H1 (cell line): Measurements from ENCODE around the gene IFIT1. TPM values are rescaled to one million over a fixed set of nuclear protein-coding genes. Genes with fewer than 3 reads are reported as not detected.

Source experiments
- CTCF ChIA-PET: fragments of 300-600 bp; sonication (Branson Sonifier 250); formaldehyde crosslinking; loops from one replicate; lab custom pipeline; 2021; ENCODE audit not compliant: partially characterized antibody; lab: Charles Lee
- POLR2A ChIA-PET: fragments of 300-600 bp; sonication (Branson Sonifier 250); formaldehyde crosslinking; loops from one replicate; lab custom pipeline; 2021; ENCODE audit warnings: inconsistent platforms; ENCODE audit not compliant: partially characterized antibody; lab: Charles Lee
- DNase-seq, 2 experiments: peaks; one replicate each; pipeline versions ENCODE4 v3.0.0 to v3.0.0-alpha.2; 2010 to 2022; ENCODE audit warnings: low spot score in 2 of 2, low read depth in 1 of 2, mixed read lengths in 1 of 2
- FAIRE-seq: peaks from 2 replicates; lab custom pipeline; 2011; peaks lifted over from hg19 to GRCh38; lab: Jason Lieb, UNC
- H2AFZ ChIP-seq: 2 replicates; pipeline ENCODE4 v1.8.1; 2012; ENCODE audit warnings: low read length, inconsistent platforms
- H2AK5ac ChIP-seq: 2 replicates; pipeline ENCODE4 v1.6.1; 2013; ENCODE audit warnings: low read depth, low read length
- H2BK120ac ChIP-seq: replicated peaks from 2 replicates; pipeline ENCODE3; 2013; ENCODE audit warnings: low read depth, low read length, inconsistent platforms
- H2BK12ac ChIP-seq: 2 replicates; pipeline ENCODE4 v1.6.1; 2013; ENCODE audit warnings: low read depth, low read length
- H2BK15ac ChIP-seq: 2 replicates; pipeline ENCODE4 v1.6.1; 2013; ENCODE audit warnings: low read length
- H2BK20ac ChIP-seq: 2 replicates; pipeline ENCODE4 v1.6.1; 2013; ENCODE audit warnings: low read length
- H2BK5ac ChIP-seq: 2 replicates; pipeline ENCODE4 v1.6.1; 2013; ENCODE audit warnings: low read depth, low read length
- H3K14ac ChIP-seq: 2 replicates; pipeline ENCODE4 v1.6.1; 2013; ENCODE audit warnings: inconsistent platforms; ENCODE audit not compliant: insufficient read length
- H3K18ac ChIP-seq: 2 replicates; pipeline ENCODE4 v1.6.1; 2013; ENCODE audit warnings: low read length; ENCODE audit errors: extremely low read depth
- H3K23ac ChIP-seq: 2 replicates; pipeline ENCODE4 v1.6.1; 2013; ENCODE audit warnings: inconsistent platforms; ENCODE audit not compliant: insufficient read length
- H3K23me2 ChIP-seq: 2 replicates; pipeline ENCODE4 v1.6.1; 2013; ENCODE audit warnings: low read depth, low read length
- H3K27ac ChIP-seq: 2 replicates; pipeline ENCODE4 v1.6.1; 2011; ENCODE audit warnings: low read depth, low read length, inconsistent platforms
- H3K27me3 ChIP-seq, 4 experiments: replicated peaks in 1 of 4; 1 replicate in 1 of 4; 2 replicates in 3 of 4; pipeline versions ENCODE4 v1.6.1 to v1.8.1; 2011 to 2013; ENCODE audit warnings: low read length in 3 of 4, mild to moderate bottlenecking in 3 of 4, inconsistent platforms in 2 of 4, mixed read lengths in 2 of 4, moderate library complexity in 1 of 4; ENCODE audit not compliant: control insufficient read depth in 3 of 4, insufficient read depth in 3 of 4; ENCODE audit errors: extremely low read depth in 1 of 4
- H3K36me3 ChIP-seq, 4 experiments: 2 replicates each; pipeline versions ENCODE4 v1.6.1 to v1.8.1; 2011 to 2013; ENCODE audit warnings: mild to moderate bottlenecking in 4 of 4, low read length in 3 of 4, moderate library complexity in 2 of 4, control low read depth in 1 of 4, inconsistent platforms in 1 of 4; ENCODE audit not compliant: insufficient read depth in 4 of 4, control insufficient read depth in 2 of 4
- H3K4ac ChIP-seq: replicated peaks from 2 replicates; pipeline ENCODE3; 2013; ENCODE audit warnings: low read length, low read depth, mixed read lengths, inconsistent platforms; ENCODE audit not compliant: insufficient read length
- H3K4me1 ChIP-seq, 4 experiments: replicated peaks in 1 of 4; 1 replicate in 1 of 4; 2 replicates in 3 of 4; pipeline versions ENCODE4 v1.6.1 to v1.8.1; 2011 to 2013; ENCODE audit warnings: low read length in 3 of 4, inconsistent platforms in 2 of 4, mixed read lengths in 1 of 4; ENCODE audit not compliant: insufficient read depth in 4 of 4, control insufficient read depth in 3 of 4
- H3K4me2 ChIP-seq, 2 experiments: 2 replicates each; pipeline versions ENCODE4 v1.6.1 to v1.8.1; 2011 to 2013; ENCODE audit warnings: low read depth in 2 of 2, low read length in 2 of 2, control low read depth in 1 of 2, inconsistent platforms in 1 of 2, mild to moderate bottlenecking in 1 of 2; ENCODE audit not compliant: insufficient read depth in 1 of 2
- H3K4me3 ChIP-seq, 4 experiments: fragments of 200-600, 300-600 bp in 1 of 4; sonication (generic), shearing (Covaris generic), sonication (Bioruptor Twin) in 1 of 4; 2 replicates each; pipeline versions ENCODE4 v1.5.1 to v1.8.1; 2011 to 2016; ENCODE audit warnings: low read length in 4 of 4, low read depth in 3 of 4, control low read depth in 2 of 4, inconsistent platforms in 2 of 4, mild to moderate bottlenecking in 2 of 4, mixed read lengths in 1 of 4, moderate library complexity in 1 of 4; ENCODE audit not compliant: insufficient read depth in 2 of 4; ENCODE audit errors: extremely low read depth in 1 of 4
- H3K56ac ChIP-seq: replicated peaks from 2 replicates; pipeline ENCODE3; 2013; ENCODE audit warnings: low read depth, mild to moderate bottlenecking, mixed read lengths, low read length, inconsistent platforms; ENCODE audit not compliant: insufficient read length
- H3K79me1 ChIP-seq: 2 replicates; pipeline ENCODE4 v1.6.1; 2013; ENCODE audit warnings: low read depth, low read length, control low read depth
- H3K79me2 ChIP-seq, 2 experiments: 2 replicates each; pipeline versions ENCODE4 v1.6.1 to v1.8.1; 2012 to 2013; ENCODE audit warnings: low read length in 2 of 2, mild to moderate bottlenecking in 2 of 2, inconsistent platforms in 1 of 2; ENCODE audit not compliant: insufficient read depth in 2 of 2, control insufficient read depth in 1 of 2
- H3K9ac ChIP-seq, 4 experiments: replicated peaks in 1 of 4; 1 replicate in 1 of 4; 2 replicates in 3 of 4; pipeline versions ENCODE4 v1.6.1 to v1.8.1; 2011 to 2013; ENCODE audit warnings: low read depth in 3 of 4, low read length in 3 of 4, control low read depth in 2 of 4, mild to moderate bottlenecking in 2 of 4, moderate library complexity in 2 of 4, inconsistent platforms in 1 of 4; ENCODE audit errors: extremely low read depth in 1 of 4
- H3K9me3 ChIP-seq, 2 experiments: 2 replicates each; pipeline versions ENCODE4 v1.6.1 to v1.8.1; 2012 to 2013; ENCODE audit warnings: mild to moderate bottlenecking in 2 of 2, moderate library complexity in 2 of 2, control low read depth in 1 of 2, inconsistent platforms in 1 of 2, low read depth in 1 of 2, low read length in 1 of 2, mixed read lengths in 1 of 2; ENCODE audit not compliant: insufficient read depth in 2 of 2
- H4K20me1 ChIP-seq, 2 experiments: replicated peaks in 1 of 2; 2 replicates each; pipeline versions ENCODE3 to v1.8.1; 2011 to 2013; ENCODE audit warnings: inconsistent platforms in 2 of 2, low read length in 2 of 2, mild to moderate bottlenecking in 1 of 2; ENCODE audit not compliant: insufficient read depth in 2 of 2, control insufficient read depth in 1 of 2
- H4K5ac ChIP-seq: 2 replicates; pipeline ENCODE4 v1.6.1; 2013; ENCODE audit warnings: low read length, low read depth, mixed read lengths, inconsistent platforms; ENCODE audit not compliant: insufficient read length
- H4K8ac ChIP-seq: 2 replicates; pipeline ENCODE4 v1.8.0; 2013; ENCODE audit warnings: mild to moderate bottlenecking, moderate library complexity, low read length, inconsistent platforms; ENCODE audit not compliant: insufficient read depth; ENCODE audit errors: extremely low read depth
- H4K91ac ChIP-seq: replicated peaks from 2 replicates; pipeline ENCODE3; 2013; ENCODE audit warnings: low read length, mixed read lengths, inconsistent platforms; ENCODE audit not compliant: insufficient read length
- CBX5 ChIP-seq: fragments of 300-800, 300-1000 bp; sonication (generic); IDR thresholded peaks from 2 replicates; pipeline ENCODE4 v1.7.1; 2016; ENCODE audit warnings: antibody characterized with exemption, low read length, low read depth
- HDAC2 ChIP-seq, 2 experiments: fragments of 300-600 bp in 1 of 2; sonication (generic) in 1 of 2; IDR thresholded peaks; 2 replicates each; pipeline ENCODE4 v1.6.1; 2011 to 2012; ENCODE audit warnings: low read depth in 2 of 2, low read length in 2 of 2, mild to moderate bottlenecking in 2 of 2, moderate library complexity in 2 of 2, borderline replicate concordance in 1 of 2, inconsistent platforms in 1 of 2
- JUN ChIP-seq: IDR thresholded peaks from 2 replicates; pipeline ENCODE4 v1.6.1; 2011; ENCODE audit warnings: low read depth, mild to moderate bottlenecking, improper control_type of control experiment, low read length
- KDM5A ChIP-seq: fragments of 200-600 bp; IDR thresholded peaks from 2 replicates; pipeline ENCODE4 v1.7.1; 2012; ENCODE audit warnings: mild to moderate bottlenecking, low read length, inconsistent platforms, mixed read lengths
- RNF2 ChIP-seq: fragments of 200-900, 300-1000 bp; sonication (generic); IDR thresholded peaks from 2 replicates; pipeline ENCODE4 v1.7.1; 2016; ENCODE audit warnings: borderline replicate concordance, low read depth, mild to moderate bottlenecking, antibody characterized with exemption, low read length; ENCODE audit not compliant: poor library complexity, severe bottlenecking; ENCODE audit errors: missing control alignments
- RXRA ChIP-seq: IDR thresholded peaks from 2 replicates; pipeline ENCODE4 v1.6.1; 2011; ENCODE audit warnings: low read depth, mild to moderate bottlenecking, low read length, moderate library complexity; ENCODE audit not compliant: insufficient read depth
- SIN3A ChIP-seq, 2 experiments: IDR thresholded peaks in 1 of 2; conservative IDR thresholded peaks in 1 of 2; 2 replicates each; pipeline ENCODE4 v1.6.1; 2011 to 2012; ENCODE audit warnings: low read length in 2 of 2, improper control_type of control experiment in 1 of 2, low read depth in 1 of 2, mild to moderate bottlenecking in 1 of 2
- SUZ12 ChIP-seq: fragments of 200-600 bp; sonication (generic); IDR thresholded peaks from 2 replicates; pipeline ENCODE4 v1.6.1; 2012; ENCODE audit warnings: mild to moderate bottlenecking, inconsistent platforms, low read length, moderate library complexity, mixed read lengths
- TCF12 ChIP-seq: IDR thresholded peaks from 2 replicates; pipeline ENCODE4 v1.6.1; 2011; ENCODE audit warnings: low read depth, mild to moderate bottlenecking, low read length
- TEAD4 ChIP-seq: IDR thresholded peaks from 2 replicates; pipeline ENCODE4 v1.6.1; 2012; ENCODE audit warnings: low read depth, low read length, inconsistent platforms, mixed read lengths
- ZNF274 ChIP-seq: IDR thresholded peaks from 2 replicates; pipeline ENCODE4 v1.7.0; 2012; ENCODE audit warnings: low read length, borderline replicate concordance; ENCODE audit errors: extremely low read depth
- WGBS, 2 experiments: shearing (Covaris generic) in 1 of 2; methylation state at CpG; one replicate each; pipeline versions ENCODE4 v1.1.6 to v1.1.7; 2013 to 2015; ENCODE audit warnings: low lambda C conversion rate in 2 of 2, mixed read lengths in 2 of 2, inconsistent platforms in 1 of 2, low coverage in 1 of 2, missing lambda C conversion rate in 1 of 2; ENCODE audit not compliant: insufficient replicate concordance in 2 of 2, insufficient coverage in 1 of 2, insufficient read length in 1 of 2; ENCODE audit errors: extremely low coverage in 1 of 2, missing lambda C conversion rate in 1 of 2; 5-methylcytosine and 5-hydroxymethylcytosine counted together
- polyA plus RNA-seq, 7 experiments: library from polyadenylated mRNA; depleted of rRNA in 3 of 7; stranded (reverse) in 5 of 7; unstranded in 2 of 7; fragments of >200 nt in 5 of 7; fragments of 200-250 nt in 2 of 7; gene quantifications; 1 replicate in 5 of 7; 2 replicates in 1 of 7; 4 replicates in 1 of 7; pipeline versions ENCODE4 v1.2.1 to v1.2.3, GENCODE V29; 2011 to 2013; ENCODE audit warnings: missing spikeins in 2 of 7, mixed read lengths in 2 of 7
- total RNA-seq: library from RNA; stranded (reverse); fragmentation: NEBNext Ultra II Directional; extraction: Animal tissue kit (Norgen Biotek cat#: 25700); gene quantifications from 2 replicates; pipeline ENCODE4 v1.2.1, GENCODE V29; 2021
- TF ChIP-seq, protein P1 (sequence below): IDR thresholded peaks from 2 replicates; pipeline ENCODE4 v1.6.1; 2012; ENCODE audit warnings: inconsistent platforms

IFIT1 gene
- total and polyA plus RNA-seq, 2 of the 8 experiments (the other 6 are each of a cell fraction or from before 2014, with no cell fraction given), result 0.94 to 1.5 TPM

DNA sequence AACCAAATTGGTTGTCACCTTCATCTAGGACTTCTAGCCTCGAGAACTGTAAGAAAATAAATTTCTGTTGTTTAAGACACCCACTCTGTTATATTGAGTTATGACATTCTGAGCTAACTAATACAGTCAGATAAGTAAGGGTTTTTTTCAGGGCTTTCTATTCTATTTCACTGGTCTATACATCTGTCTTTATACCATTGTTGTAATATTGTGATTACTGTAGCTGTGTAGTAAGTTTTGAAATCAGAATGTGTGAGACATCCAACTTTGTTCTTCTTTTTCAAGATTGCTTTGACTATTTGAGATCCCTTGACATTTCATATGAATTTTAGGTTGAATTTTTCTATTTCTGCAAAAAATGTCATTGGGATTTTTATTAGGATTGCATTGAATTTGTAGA is 7.5 kb downstream of the IFIT1 start:
- H3K9ac ChIP-seq, result no peak overlapping the region
- no peaks in the 10 kb centered on the region for H3K27me3 ChIP-seq
- no peak overlapping the region for H2AK5ac ChIP-seq
- no peaks in the 10 kb centered on the region for H3K9me3 ChIP-seq
- H4K91ac ChIP-seq, result no peak overlapping the region
- H3K4me2 ChIP-seq, result no peak overlapping the region
- CTCF ChIA-PET, result interaction anchor here (0.6 kb wide), 1 partner anchor 33 kb away, joined by 3 read pairs; no protein-coding TSS in a partner anchor
- H3K14ac ChIP-seq, result no peak overlapping the region
- 91% methylated on average over 1 of the region's 1 CpG; no CpG with 5 or more reads in 1 of the 2 experiments for WGBS, 2 experiments
- no peak overlapping the region for H3K18ac ChIP-seq
- H2BK12ac ChIP-seq, result no peak overlapping the region
- H3K27ac ChIP-seq, result no peak overlapping the region
- no peak overlapping the region for H2BK15ac ChIP-seq
- no peak overlapping the region for H4K8ac ChIP-seq
- no peak overlapping the region for H2BK20ac ChIP-seq
- H3K79me2 ChIP-seq, result no peaks in the 10 kb centered on the region
- no peak overlapping the region for H3K23ac ChIP-seq
- H3K56ac ChIP-seq, result no peak overlapping the region
- no peak overlapping the region for H3K4ac ChIP-seq
- H3K4me1 ChIP-seq, result no peaks in the 10 kb centered on the region
- FAIRE-seq, result no peak
- no peak overlapping the region for H2BK5ac ChIP-seq
- no peaks in the 10 kb centered on the region for H4K20me1 ChIP-seq
- no peak for TF ChIP-seq TEAD4
- TF ChIP-seq, protein P1, sequence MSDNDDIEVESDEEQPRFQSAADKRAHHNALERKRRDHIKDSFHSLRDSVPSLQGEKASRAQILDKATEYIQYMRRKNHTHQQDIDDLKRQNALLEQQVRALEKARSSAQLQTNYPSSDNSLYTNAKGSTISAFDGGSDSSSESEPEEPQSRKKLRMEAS, result no peak
- no peak for TF ChIP-seq SUZ12
- no peak for TF ChIP-seq RNF2
- no peak for TF ChIP-seq JUN
- TF ChIP-seq KDM5A, result no peak
- no peak for TF ChIP-seq CBX5
- no peak for TF ChIP-seq SIN3A (conservative IDR thresholded peaks at IDR 0.05 in 1 of 2, IDR thresholded peaks at IDR 0.05 in 1 of 2; ENCODE audit: low read depth in 1 of 2, low read length in 2 of 2)
- TF ChIP-seq HDAC2 (IDR thresholded peaks at IDR 0.05; ENCODE audit: borderline replicate concordance in 1 of 2, low read depth in 2 of 2, low read length in 2 of 2), result no peak
- TF ChIP-seq TCF12, result no peak
- TF ChIP-seq RXRA, result no peak
- TF ChIP-seq ZNF274, result no peak
- TF ChIP-seq, all 59 proteins: peak for 0
- H2AFZ ChIP-seq, result no peak overlapping the region
- no peaks in the 10 kb centered on the region for H3K36me3 ChIP-seq
- no peak overlapping the region for H2BK120ac ChIP-seq
- no peak overlapping the region for H3K4me3 ChIP-seq
- POLR2A ChIA-PET, result no interaction called here
- no peak overlapping the region for H4K5ac ChIP-seq
- H3K23me2 ChIP-seq, result no peaks in the 10 kb centered on the region
- H3K79me1 ChIP-seq, result no peaks in the 10 kb centered on the region
- DNase-seq, result no peak
